ENCODE measurements around the gene GSN. TPM values are rescaled to one million over a fixed set of nuclear protein-coding genes. Genes with fewer than 3 reads are reported as not detected.

GSN gene
- polyA plus RNA-seq, 2 of the 4 experiments (the other 2 are of a cell fraction), result 33.7 to 77.2 TPM

DNA sequence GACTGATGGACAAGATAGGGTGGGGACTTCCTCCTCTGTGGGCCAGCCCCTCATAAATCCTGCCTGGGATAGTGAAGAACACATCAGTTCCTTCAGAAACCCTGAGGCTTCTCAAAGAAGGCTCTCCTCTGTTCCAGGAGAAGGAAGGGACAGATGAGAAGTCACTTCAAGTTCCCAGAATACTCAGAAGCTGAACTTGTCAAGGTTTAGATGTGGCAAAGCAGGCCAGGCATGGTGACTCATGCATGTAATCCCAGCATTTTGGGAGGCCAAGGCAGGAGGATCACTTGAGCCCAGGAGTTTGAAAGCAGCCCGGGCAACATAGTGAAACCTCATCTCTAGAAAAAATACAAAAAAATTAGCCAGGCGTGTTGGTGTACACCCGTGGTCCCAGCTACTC, 63.6 kb downstream of the GSN start:
- CTCF ChIA-PET, result interaction anchor here (0.6 to 7.2 kb wide), 6 partner anchors 11 to 118 kb away, joined by 3 to 62 read pairs (median 4); no protein-coding TSS in a partner anchor
- no peak for FAIRE-seq
- Histone ChIP-seq H3K4me3 (no peak overlapping the region), H3K4me1 (peaks cover 13% of the 10 kb centered on the region), H3K27ac (peak overlapping the region; percentile 16 to 33; a peak in 2 of 6 replicates), H3K9me3 (no peaks in the 10 kb centered on the region), H3K4me2 (no peak overlapping the region)
- DNase-seq (ENCODE audit: low read depth in 1 of 2, low spot score in 1 of 2), result no peak
- POLR2A ChIA-PET, result no interaction called here
- TF ChIP-seq FOSL2 (IDR thresholded peaks at IDR 0.05) (no peak), FOSL2 (CRISPR knock-in tag; IDR thresholded peaks at IDR 0.05) (0 out of 2 replicates have a peak, but pooled peaks have one; percentile 7), POLR2A (IDR thresholded peaks at IDR 0.05; ENCODE audit: low read length) (no peak)
- ATAC-seq, result no peak; a peak in 1 of 6 replicates
- 93% methylated on average over 3 of the region's 3 CpGs for WGBS (ENCODE audit: missing lambda C conversion rate)

DNA sequence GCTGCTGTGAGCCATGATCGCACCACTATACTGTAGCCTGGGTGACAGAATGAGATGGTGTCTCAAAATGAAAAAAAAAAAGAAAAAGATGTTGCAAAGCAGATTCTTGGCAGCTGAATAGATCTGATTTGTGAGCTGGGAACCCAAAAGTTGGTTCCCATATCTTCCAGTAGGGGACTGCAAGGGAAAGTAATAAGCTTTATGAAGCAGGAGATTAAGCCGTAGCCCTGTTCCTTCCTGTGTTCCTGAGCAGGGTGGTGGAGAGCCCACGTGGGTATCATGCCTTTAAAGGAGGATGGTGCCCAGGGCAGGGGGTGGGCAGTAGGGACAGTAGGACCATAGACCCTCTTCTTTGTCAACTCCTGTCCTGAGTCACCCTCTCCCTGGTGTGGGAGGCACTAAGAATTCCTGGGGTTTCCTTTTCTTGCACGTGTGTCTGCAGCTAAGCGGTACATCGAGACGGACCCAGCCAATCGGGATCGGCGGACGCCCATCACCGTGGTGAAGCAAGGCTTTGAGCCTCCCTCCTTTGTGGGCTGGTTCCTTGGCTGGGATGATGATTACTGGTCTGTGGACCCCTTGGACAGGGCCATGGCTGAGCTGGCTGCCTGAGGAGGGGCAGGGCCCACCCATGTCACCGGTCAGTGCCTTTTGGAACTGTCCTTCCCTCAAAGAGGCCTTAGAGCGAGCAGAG, 64.2 kb downstream of the GSN start:
- ChIA-PET CTCF (interaction anchor here (0.6 to 7.2 kb wide), 6 partner anchors 11 to 119 kb away, joined by 3 to 62 read pairs (median 4); no protein-coding TSS in a partner anchor), POLR2A (no interaction called here)
- DNase-seq (ENCODE audit: low read depth in 1 of 2, low spot score in 1 of 2) (peak; percentile 44), ATAC-seq (peak; percentile 54 to 75; a peak in 5 of 6 replicates), FAIRE-seq (no peak)
- TF ChIP-seq, protein P1, sequence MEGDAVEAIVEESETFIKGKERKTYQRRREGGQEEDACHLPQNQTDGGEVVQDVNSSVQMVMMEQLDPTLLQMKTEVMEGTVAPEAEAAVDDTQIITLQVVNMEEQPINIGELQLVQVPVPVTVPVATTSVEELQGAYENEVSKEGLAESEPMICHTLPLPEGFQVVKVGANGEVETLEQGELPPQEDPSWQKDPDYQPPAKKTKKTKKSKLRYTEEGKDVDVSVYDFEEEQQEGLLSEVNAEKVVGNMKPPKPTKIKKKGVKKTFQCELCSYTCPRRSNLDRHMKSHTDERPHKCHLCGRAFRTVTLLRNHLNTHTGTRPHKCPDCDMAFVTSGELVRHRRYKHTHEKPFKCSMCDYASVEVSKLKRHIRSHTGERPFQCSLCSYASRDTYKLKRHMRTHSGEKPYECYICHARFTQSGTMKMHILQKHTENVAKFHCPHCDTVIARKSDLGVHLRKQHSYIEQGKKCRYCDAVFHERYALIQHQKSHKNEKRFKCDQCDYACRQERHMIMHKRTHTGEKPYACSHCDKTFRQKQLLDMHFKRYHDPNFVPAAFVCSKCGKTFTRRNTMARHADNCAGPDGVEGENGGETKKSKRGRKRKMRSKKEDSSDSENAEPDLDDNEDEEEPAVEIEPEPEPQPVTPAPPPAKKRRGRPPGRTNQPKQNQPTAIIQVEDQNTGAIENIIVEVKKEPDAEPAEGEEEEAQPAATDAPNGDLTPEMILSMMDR (IDR thresholded peaks at IDR 0.05), result peak; percentile 20; the same call in 1 of the 3 replicates
- TF ChIP-seq CHD4 (IDR thresholded peaks at IDR 0.05; ENCODE audit: borderline replicate concordance), result no peak
- Histone ChIP-seq H3K9me3 (no peaks in the 10 kb centered on the region), H3K4me1 (peaks cover 7% of the 10 kb centered on the region; the same call in 2 of the 3 replicates), H3K4me2 (no peak overlapping the region), H3K4me3 (no peak overlapping the region), H3K27ac (peak overlapping the region; percentile 16 to 40; a peak in 3 of 6 replicates)
- 89% methylated on average over 14 of the region's 14 CpGs for WGBS (ENCODE audit: missing lambda C conversion rate)

DNA sequence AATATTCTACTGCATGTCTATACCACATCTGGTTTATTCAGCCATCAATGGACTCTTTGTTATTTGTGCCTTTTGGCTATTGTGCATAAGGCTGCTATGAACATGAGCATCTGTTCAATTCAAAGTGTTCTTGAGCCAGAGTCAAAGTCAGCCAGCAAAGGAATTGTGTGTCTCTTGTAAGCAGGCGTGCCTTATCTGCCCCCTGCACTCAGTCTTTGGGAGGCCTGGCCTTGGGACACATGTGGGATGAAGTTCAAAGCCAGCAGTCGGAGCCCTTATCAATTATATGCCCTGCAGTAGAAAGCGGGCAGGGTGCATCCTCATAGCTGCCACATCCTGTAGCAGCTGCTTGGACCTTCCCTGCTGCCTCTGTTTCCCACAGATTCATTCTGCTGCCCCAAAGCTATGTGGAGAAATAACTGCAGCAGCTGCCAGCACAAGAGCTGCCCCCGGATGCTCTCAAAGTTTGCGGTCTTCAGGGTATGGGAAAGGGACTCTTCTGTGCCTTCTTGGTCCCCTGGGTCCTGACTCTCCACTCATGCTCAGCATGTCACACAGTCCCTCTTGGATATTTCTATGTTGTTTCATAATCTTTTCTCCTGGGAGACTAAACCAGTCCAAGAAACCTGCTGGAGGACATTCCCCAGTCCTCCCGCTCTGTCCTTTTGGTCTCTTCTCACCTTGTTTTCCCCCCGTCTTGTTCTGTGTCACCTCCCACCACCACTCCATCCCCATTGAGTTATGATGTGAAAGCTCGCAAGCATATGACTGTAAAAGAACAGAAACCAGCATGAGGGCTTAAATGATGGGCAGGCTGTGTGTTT, 66.2 kb downstream of the GSN start:
- DNase-seq (ENCODE audit: low read depth in 1 of 2, low spot score in 1 of 2), result no peak
- no peaks in the 10 kb centered on the region for H3K9me3 ChIP-seq
- 91% methylated on average over 8 of the region's 8 CpGs for whole genome bisulfite sequencing (ENCODE audit: missing lambda C conversion rate)
- H3K4me3 ChIP-seq, result no peak overlapping the region
- TF ChIP-seq, protein P2, sequence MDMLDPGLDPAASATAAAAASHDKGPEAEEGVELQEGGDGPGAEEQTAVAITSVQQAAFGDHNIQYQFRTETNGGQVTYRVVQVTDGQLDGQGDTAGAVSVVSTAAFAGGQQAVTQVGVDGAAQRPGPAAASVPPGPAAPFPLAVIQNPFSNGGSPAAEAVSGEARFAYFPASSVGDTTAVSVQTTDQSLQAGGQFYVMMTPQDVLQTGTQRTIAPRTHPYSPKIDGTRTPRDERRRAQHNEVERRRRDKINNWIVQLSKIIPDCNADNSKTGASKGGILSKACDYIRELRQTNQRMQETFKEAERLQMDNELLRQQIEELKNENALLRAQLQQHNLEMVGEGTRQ (IDR thresholded peaks at IDR 0.05), result no peak
- TF ChIP-seq HOXA7 (CRISPR knock-in tag; IDR thresholded peaks at IDR 0.05) (no peak), RARB (CRISPR knock-in tag; IDR thresholded peaks at IDR 0.05) (no peak), ZFP36 (IDR thresholded peaks at IDR 0.05; ENCODE audit: borderline replicate concordance, partially characterized antibody) (no peak), HOXB13 (CRISPR knock-in tag; IDR thresholded peaks at IDR 0.05; ENCODE audit: low read depth) (no peak), RFX5 (IDR thresholded peaks at IDR 0.05) (no peak), JUN (IDR thresholded peaks at IDR 0.05) (no peak), MAZ (IDR thresholded peaks at IDR 0.05; ENCODE audit: borderline replicate concordance, low read depth, low read length) (no peak), JUNB (IDR thresholded peaks at IDR 0.05) (no peak), ESRRA (IDR thresholded peaks at IDR 0.05; ENCODE audit: borderline replicate concordance, low read length) (no peak), CBX2 (IDR thresholded peaks at IDR 0.05; ENCODE audit: borderline replicate concordance, low read depth) (no peak), NPAS2 (CRISPR knock-in tag; IDR thresholded peaks at IDR 0.05; ENCODE audit: borderline replicate concordance) (no peak), CBX8 (IDR thresholded peaks at IDR 0.05) (no peak), MAFK (IDR thresholded peaks at IDR 0.05; ENCODE audit: partially characterized antibody) (no peak), NR3C1 (IDR thresholded peaks at IDR 0.05) (no peak), EHF (CRISPR knock-in tag; IDR thresholded peaks at IDR 0.05) (no peak)
- TF ChIP-seq, protein P3, sequence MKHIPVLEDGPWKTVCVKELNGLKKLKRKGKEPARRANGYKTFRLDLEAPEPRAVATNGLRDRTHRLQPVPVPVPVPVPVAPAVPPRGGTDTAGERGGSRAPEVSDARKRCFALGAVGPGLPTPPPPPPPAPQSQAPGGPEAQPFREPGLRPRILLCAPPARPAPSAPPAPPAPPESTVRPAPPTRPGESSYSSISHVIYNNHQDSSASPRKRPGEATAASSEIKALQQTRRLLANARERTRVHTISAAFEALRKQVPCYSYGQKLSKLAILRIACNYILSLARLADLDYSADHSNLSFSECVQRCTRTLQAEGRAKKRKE (CRISPR knock-in tag; IDR thresholded peaks at IDR 0.05; ENCODE audit: low read depth), result no peak
- TF ChIP-seq, protein P4, sequence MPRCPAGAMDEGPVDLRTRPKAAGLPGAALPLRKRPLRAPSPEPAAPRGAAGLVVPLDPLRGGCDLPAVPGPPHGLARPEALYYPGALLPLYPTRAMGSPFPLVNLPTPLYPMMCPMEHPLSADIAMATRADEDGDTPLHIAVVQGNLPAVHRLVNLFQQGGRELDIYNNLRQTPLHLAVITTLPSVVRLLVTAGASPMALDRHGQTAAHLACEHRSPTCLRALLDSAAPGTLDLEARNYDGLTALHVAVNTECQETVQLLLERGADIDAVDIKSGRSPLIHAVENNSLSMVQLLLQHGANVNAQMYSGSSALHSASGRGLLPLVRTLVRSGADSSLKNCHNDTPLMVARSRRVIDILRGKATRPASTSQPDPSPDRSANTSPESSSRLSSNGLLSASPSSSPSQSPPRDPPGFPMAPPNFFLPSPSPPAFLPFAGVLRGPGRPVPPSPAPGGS (IDR thresholded peaks at IDR 0.05), result no peak
- peaks cover 4% of the 10 kb centered on the region; the same call in 1 of the 3 replicates for H3K4me1 ChIP-seq
- ChIA-PET POLR2A (no interaction called here), CTCF (interaction anchor here (0.7 to 7.2 kb wide), 3 partner anchors 12 to 66 kb away, joined by 3 to 62 read pairs (median 5); no protein-coding TSS in a partner anchor)
- FAIRE-seq, result no peak
- no peak overlapping the region for H3K4me2 ChIP-seq
- ATAC-seq, result no peak
- no peak overlapping the region for H3K27ac ChIP-seq

All from A549 (cell line).